Gastrocnemius medialis (tissue), 4 donors: ENCODE measurements around the gene DYRK1A. TPM values are rescaled to one million over a fixed set of nuclear protein-coding genes. Genes with fewer than 3 reads are reported as not detected.

Source experiments
- ATAC-seq, 2 donors: fragments of 150-250 bp; one replicate each; pipeline ENCODE4 v1.9.1; 2016
- DNase-seq, 2 donors: peaks; one replicate each; pipeline ENCODE4 v3.0.0-alpha.2; 2019
- H3K27ac ChIP-seq, 4 donors: fragments of 200-600 bp; sonication (generic); 1 replicate in 1 of 4; 2 replicates in 3 of 4; pipeline ENCODE4 v1.5.1; 2016 to 2018; ENCODE audit warnings: mild to moderate bottlenecking in 2 of 4, moderate library complexity in 1 of 4
- H3K27me3 ChIP-seq, 3 donors: fragments of 200-600 bp; sonication (generic) in 2 of 3; 1 replicate in 1 of 3; 2 replicates in 2 of 3; pipeline versions ENCODE4 v1.5.1 to v1.6.0; 2016 to 2019; ENCODE audit warnings: mild to moderate bottlenecking in 1 of 3, moderate library complexity in 1 of 3
- H3K36me3 ChIP-seq, 2 donors: fragments of 200-600 bp; sonication (generic) in 1 of 2; one replicate each; pipeline ENCODE4 v1.5.1; 2017 to 2018
- H3K4me1 ChIP-seq, 2 donors: fragments of 200-600 bp; sonication (generic) in 1 of 2; one replicate each; pipeline ENCODE4 v1.5.1; 2016 to 2017; ENCODE audit warnings: mild to moderate bottlenecking in 2 of 2
- H3K4me3 ChIP-seq, 4 donors: fragments of 200-600 bp; sonication (generic) in 3 of 4; 1 replicate in 1 of 4; 2 replicates in 3 of 4; pipeline ENCODE4 v1.5.1; 2016 to 2019; ENCODE audit warnings: mild to moderate bottlenecking in 2 of 4
- H3K9me3 ChIP-seq, 3 donors: fragments of 200-600 bp; sonication (generic) in 2 of 3; 1 replicate in 1 of 3; 2 replicates in 2 of 3; pipeline ENCODE4 v1.5.1; 2016 to 2019
- CTCF ChIP-seq, 5 experiments: fragments of 450-650 bp in 3 of 5; fragments of 200-600 bp in 2 of 5; sonication (generic) in 2 of 5; IDR thresholded peaks in 4 of 5; conservative IDR thresholded peaks in 1 of 5; 1 replicate in 4 of 5; 2 replicates in 1 of 5; pipeline ENCODE4 v1.5.1; 2016 to 2019; ENCODE audit warnings: antibody characterized with exemption in 5 of 5, mild to moderate bottlenecking in 3 of 5, moderate library complexity in 3 of 5
- POLR2A ChIP-seq, 2 donors: fragments of 450-650 bp; IDR thresholded peaks; one replicate each; pipeline ENCODE4 v1.6.1; 2017; ENCODE audit warnings: antibody characterized with exemption in 2 of 2, mild to moderate bottlenecking in 2 of 2, moderate library complexity in 2 of 2
- in situ Hi-C, 4 donors: fragments of 200-750 bp; cut with MboI; loops; one replicate each; pipeline versions ENCODE4 v1.15.0 to v1.8.0; 2017; ENCODE audit warnings: low sequenced_read_pairs in 4 of 4
- intact Hi-C: fragments of 100-400 bp; cut with DNase I; formaldehyde crosslinking; loops from one replicate; pipeline ENCODE4 v1.15.1; 2023; ENCODE audit warnings: low total_unique reads
- total RNA-seq, 4 donors: library from RNA; depleted of rRNA; stranded (reverse); fragments of >200 nt; gene quantifications; one replicate each; pipeline versions ENCODE4 v1.1.0 to v1.2.3, GENCODE V29; 2016

Gene DYRK1A
- total RNA-seq, 4 donors from 2014 or later = 81.0 to 115 (median 95.3) TPM

GRCh38 chr21:37553078-37553481 lies 186.5 kb downstream of the DYRK1A start:
- intact Hi-C loops = loop anchor here (5.0 kb wide), 1 partner anchor 36 kb away; no protein-coding TSS in a partner anchor
- peak overlapping the region; percentile 83 to 94 (median 91) for H3K27ac ChIP-seq
- DNase-seq (peak; percentile 57 to 67), ATAC-seq (peak; percentile 26 to 43)
- in situ Hi-C loops = loop anchor here in 1 of 4 donors (25.0 kb wide), 1 partner anchor 291 kb away; the partner anchor contains the start of gene VPS26C
- H3K4me3 ChIP-seq = no peak overlapping the region
- no peaks in the 10 kb centered on the region for H3K9me3 ChIP-seq
- peaks cover 48 to 54% of the 10 kb centered on the region in 2 donors for H3K4me1 ChIP-seq
- H3K27me3 ChIP-seq = no peaks in the 10 kb centered on the region
- TF ChIP-seq POLR2A (IDR thresholded peaks at IDR 0.05) (peak; percentile 38 to 39), CTCF (IDR thresholded peaks at IDR 0.05 in 4 of 5, conservative IDR thresholded peaks at IDR 0.05 in 1 of 5) (no peak)
- no peaks in the 10 kb centered on the region for H3K36me3 ChIP-seq

GRCh38 chr21:37554661-37555379 lies 188.2 kb downstream of the DYRK1A start:
- Histone ChIP-seq H3K4me3 (no peak overlapping the region), H3K36me3 (no peaks in the 10 kb centered on the region), H3K27me3 (no peaks in the 10 kb centered on the region), H3K4me1 (peaks cover 48 to 54% of the 10 kb centered on the region in 2 donors), H3K9me3 (no peaks in the 10 kb centered on the region), H3K27ac (peak overlapping the region; percentile 75 to 94 (median 88))
- in situ Hi-C loops = loop anchor here in 1 of 4 donors (25.0 kb wide), 1 partner anchor 293 kb away; the partner anchor contains the start of gene VPS26C
- ATAC-seq = no peak
- no peak for DNase-seq
- intact Hi-C loops = loop anchor here (5.0 kb wide), 1 partner anchor 38 kb away; no protein-coding TSS in a partner anchor
- no peak for TF ChIP-seq POLR2A (IDR thresholded peaks at IDR 0.05)
- no peak for TF ChIP-seq CTCF (IDR thresholded peaks at IDR 0.05 in 4 of 5, conservative IDR thresholded peaks at IDR 0.05 in 1 of 5)

- H3K36me3 ChIP-seq = no peaks in the 10 kb centered on the region
- peak overlapping the region in 1 of 4 donors; percentile 25 for H3K4me3 ChIP-seq
- peak; percentile 83 to 90 for DNase-seq
- peak; percentile 62 to 76 for TF ChIP-seq POLR2A (IDR thresholded peaks at IDR 0.05)
- TF ChIP-seq CTCF (IDR thresholded peaks at IDR 0.05 in 4 of 5, conservative IDR thresholded peaks at IDR 0.05 in 1 of 5) = no peak
- in situ Hi-C loops = loop anchor here in 1 of 4 donors (25.0 kb wide), 1 partner anchor 293 kb away; the partner anchor contains the start of gene VPS26C
- no peaks in the 10 kb centered on the region for H3K9me3 ChIP-seq
- intact Hi-C loops = no loop called here
- peak; percentile 72 to 79 for ATAC-seq
- peaks cover 48 to 54% of the 10 kb centered on the region in 2 donors for H3K4me1 ChIP-seq
- H3K27me3 ChIP-seq = no peaks in the 10 kb centered on the region
- H3K27ac ChIP-seq = peak overlapping the region; percentile 75 to 94 (median 88)
These were observed 189.2 kb downstream of the DYRK1A start for GRCh38 chr21:37555672-37556261.

GRCh38 chr21:37557261-37557950 lies 190.8 kb downstream of the DYRK1A start:
- peak overlapping the region; percentile 61 to 94 (median 88) for H3K27ac ChIP-seq
- ATAC-seq = no peak
- intact Hi-C loops = no loop called here
- peak overlapping the region in 1 of 4 donors; percentile 19 for H3K4me3 ChIP-seq
- in situ Hi-C loops = loop anchor here in 1 of 4 donors (25.0 kb wide), 1 partner anchor 295 kb away; the partner anchor contains the start of gene VPS26C
- DNase-seq = no peak
- H3K4me1 ChIP-seq = peaks cover 35 to 44% of the 10 kb centered on the region in 2 donors
- H3K27me3 ChIP-seq = no peaks in the 10 kb centered on the region
- TF ChIP-seq CTCF (IDR thresholded peaks at IDR 0.05 in 4 of 5, conservative IDR thresholded peaks at IDR 0.05 in 1 of 5) = no peak
- no peak for TF ChIP-seq POLR2A (IDR thresholded peaks at IDR 0.05)
- H3K36me3 ChIP-seq = no peaks in the 10 kb centered on the region
- no peaks in the 10 kb centered on the region for H3K9me3 ChIP-seq
